ENCODE data around the gene SRPK1. TPM values are rescaled to one million over a fixed set of nuclear protein-coding genes. Genes with fewer than 3 reads are reported as not detected.

The SRPK1 gene
- total RNA-seq, 2 donors from 2014 or later = 19.2 to 23.1 TPM

GRCh38 chr6:35906499-35906846 lies 14.4 kb downstream of the SRPK1 start:
- no peak for ATAC-seq
- DNase-seq = no peak
- intact Hi-C loops (cut with DNase I) = no loop called here

- DNase-seq = no peak
- ATAC-seq = no peak
- intact Hi-C loops (cut with DNase I) = no loop called here
Measured at GRCh38 chr6:35905841-35906498, 14.9 kb downstream of the SRPK1 start.

- intact Hi-C loops (cut with DNase I) = no loop called here
- no peak for ATAC-seq
- no peak for DNase-seq
Measured at GRCh38 chr6:35905141-35905785, 15.6 kb downstream of the SRPK1 start.

- DNase-seq (no peak), ATAC-seq (no peak)
- intact Hi-C loops (cut with DNase I) = no loop called here
Measured at GRCh38 chr6:35903679-35904078, 17.2 kb downstream of the SRPK1 start.

DNA sequence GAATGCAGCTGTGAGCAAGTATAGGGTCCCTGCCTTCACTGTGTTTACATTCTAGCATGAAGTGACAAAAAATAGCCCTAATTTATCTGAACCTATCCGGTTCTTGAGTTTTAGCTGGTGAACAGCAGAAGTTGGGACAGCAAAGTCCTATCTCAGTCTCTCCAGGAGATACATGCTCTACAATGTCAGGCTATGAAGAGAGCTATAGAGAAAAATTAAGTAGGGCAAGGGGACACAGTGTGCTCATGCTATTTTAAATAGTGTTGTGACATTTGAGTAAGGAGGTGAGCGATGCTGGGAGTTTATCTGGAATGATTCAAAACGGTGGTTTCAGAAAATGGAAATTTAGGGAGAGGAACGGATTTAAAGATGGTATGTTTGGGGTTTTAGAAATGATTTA lies 20.4 kb downstream of the SRPK1 start:
- intact Hi-C loops (cut with DNase I) = no loop called here
- ATAC-seq (no peak), DNase-seq (no peak)

DNA sequence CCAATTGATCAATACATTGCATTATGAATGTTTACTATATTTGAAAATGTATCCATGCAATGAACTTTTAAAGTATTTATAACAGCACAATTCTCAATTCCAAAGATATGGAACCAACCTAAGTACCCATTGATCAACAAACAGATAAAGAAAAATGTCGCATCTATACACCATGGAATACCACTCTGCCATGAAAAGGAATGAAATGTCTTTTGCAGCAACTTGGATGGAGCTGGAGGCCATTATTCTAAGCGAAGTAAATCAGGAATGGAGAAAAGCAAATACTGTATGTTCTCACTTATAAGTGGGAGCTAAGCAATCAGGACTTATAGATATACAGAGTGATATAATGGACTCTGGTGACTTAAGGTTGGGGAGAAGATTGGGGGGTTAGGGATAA lies 22.9 kb downstream of the SRPK1 start:
- intact Hi-C loops (cut with DNase I) = no loop called here

GRCh38 chr6:35897486-35897885 lies 23.4 kb downstream of the SRPK1 start:
- DNase-seq (no peak), ATAC-seq (no peak)
- intact Hi-C loops (cut with DNase I) = no loop called here

More for the DNA sequence above, 22.9 kb downstream of the SRPK1 start:
- no peak for DNase-seq
- no peak for ATAC-seq

DNA sequence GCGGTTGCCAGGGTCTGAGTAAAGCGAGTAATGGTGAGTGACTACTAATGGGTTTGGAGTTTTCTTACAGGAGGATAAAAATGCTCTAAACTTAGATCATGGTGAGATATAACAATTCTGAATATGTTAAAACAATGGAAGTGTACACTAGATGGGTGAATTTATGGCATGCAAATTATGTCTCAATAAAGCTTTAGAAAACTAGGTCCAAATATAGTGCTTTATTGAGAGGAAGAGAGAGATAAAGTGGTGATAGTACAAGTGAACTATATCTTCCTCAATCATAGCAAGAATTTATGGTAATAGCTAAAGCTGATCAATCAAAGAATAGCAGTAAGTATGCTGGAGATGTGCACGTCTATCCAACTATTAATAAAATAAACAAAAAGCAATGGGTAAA lies 23.9 kb downstream of the SRPK1 start:
- DNase-seq (no peak), ATAC-seq (no peak)
- intact Hi-C loops (cut with DNase I) = no loop called here

DNA sequence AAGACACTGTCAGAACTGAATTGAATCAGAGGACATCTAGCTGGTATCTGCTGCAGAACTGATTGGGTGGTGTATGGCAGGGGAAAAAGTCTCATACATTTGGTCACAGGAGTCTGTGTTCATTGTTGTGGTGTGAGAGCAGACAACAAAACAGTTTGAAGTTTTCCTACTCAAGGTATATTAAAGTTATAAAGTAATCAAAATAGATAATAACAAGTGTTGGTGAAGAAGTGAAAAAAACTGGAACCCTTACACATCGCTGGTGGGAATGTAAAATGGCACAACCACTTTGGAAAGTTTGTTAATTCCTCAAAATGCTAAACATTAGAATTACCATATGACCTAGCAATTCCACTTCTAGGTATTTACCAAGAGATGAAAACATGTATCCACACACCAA lies 24.7 kb downstream of the SRPK1 start:
- no peak for ATAC-seq

DNA sequence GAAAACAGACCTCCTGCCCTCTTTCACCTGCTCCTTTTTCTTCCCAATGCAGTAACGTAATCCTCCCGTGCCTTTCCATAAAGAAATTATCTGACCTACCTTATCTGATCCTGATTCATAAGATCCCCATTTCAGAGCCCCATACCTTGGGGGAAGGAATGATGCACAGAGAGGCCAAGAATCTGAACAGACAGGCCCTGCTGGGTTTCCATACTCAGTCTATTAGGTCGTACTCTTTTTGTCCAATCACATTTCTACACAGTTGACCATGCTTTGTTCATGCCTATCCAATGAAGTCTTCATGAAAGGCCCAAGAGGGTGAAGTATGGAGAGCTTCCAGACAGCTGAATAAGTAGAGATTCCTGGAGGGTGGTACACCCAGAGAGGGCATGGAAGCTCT lies 25.3 kb downstream of the SRPK1 start:
- no peak for DNase-seq
- ATAC-seq = no peak
- intact Hi-C loops (cut with DNase I) = no loop called here

More for the DNA sequence above, 24.7 kb downstream of the SRPK1 start:
- DNase-seq = no peak
- intact Hi-C loops (cut with DNase I) = no loop called here

DNA sequence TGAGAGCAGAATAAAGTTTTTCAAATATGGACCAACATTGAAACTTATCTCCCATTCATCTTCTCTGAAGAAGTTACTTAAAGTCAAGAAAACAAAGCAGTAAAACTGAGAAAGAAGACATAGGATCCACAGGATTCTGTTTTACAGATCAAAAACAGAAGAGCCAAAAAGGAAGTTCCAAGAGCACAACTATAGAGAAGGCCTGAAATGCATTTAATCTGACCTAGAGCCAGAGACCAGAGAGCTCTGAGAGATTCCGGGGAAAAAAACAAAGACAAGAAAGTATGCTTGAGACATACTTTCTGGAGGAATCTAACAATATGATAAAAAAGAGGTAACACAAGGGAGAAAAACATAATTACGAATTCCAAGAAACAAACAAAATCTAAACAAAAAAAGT lies 26.1 kb downstream of the SRPK1 start:
- intact Hi-C loops (cut with DNase I) = no loop called here
- DNase-seq = no peak
- ATAC-seq = no peak

DNA sequence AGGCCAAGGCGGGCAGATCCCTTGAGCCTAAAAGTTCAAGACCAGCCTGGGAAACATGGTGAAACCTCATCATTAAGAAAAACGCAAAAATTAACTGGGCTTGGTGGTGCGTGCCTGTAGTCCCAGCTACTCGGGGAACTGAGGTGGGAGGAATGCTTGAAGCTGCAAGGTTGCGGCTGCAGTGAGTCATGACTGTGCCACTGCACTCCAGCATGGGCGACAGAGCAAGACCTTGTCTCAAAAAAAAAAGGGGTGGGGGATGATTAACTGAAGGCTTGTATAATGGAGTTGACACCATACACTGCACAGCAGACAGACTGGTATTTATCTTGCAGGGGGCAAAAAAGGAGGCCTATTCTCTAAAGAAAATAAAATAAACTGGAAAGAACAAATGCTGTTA lies 27.7 kb downstream of the SRPK1 start:
- intact Hi-C loops (cut with DNase I) = no loop called here
- no peak for ATAC-seq
- DNase-seq = no peak

DNA sequence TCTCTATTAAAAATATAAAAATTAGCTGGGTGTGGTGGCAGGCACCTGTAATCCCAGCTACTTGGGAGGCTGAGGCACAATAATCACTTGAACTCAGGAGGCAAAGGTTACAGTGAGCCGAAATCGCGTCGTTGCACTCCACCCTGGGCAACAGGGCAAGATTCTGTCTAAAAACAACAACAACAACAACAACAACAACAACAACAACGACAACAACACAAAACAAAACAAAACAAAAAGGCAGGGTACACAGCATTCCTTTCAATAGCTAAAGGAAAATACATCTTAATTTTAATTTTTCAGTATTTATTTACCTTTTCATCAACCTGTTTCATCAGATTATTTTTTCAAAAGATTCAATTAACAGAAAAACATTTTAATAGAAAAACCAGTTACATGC lies 28.4 kb downstream of the SRPK1 start:
- ATAC-seq (no peak), DNase-seq (no peak)
- intact Hi-C loops (cut with DNase I) = no loop called here

DNA sequence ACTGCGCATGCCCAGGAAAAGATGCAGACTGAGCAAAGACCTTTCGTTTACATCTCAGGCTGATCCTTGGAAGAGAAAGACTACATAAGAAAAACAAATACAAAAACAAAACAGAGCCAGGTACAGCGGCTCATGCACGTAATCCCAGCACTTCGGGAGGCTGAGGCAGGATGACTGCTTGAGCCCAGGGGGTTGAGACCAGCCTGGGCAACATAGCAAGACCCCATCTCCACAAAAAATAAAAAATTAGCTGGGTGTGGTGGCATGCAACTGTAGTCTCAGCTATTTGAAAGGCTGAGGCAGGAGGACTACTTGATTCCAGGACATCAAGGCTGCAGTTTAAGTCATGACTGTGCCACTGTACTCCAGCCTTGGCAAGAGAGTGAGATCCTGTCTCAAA lies 41.7 kb downstream of the SRPK1 start:
- intact Hi-C loops (cut with DNase I) = no loop called here

DNA sequence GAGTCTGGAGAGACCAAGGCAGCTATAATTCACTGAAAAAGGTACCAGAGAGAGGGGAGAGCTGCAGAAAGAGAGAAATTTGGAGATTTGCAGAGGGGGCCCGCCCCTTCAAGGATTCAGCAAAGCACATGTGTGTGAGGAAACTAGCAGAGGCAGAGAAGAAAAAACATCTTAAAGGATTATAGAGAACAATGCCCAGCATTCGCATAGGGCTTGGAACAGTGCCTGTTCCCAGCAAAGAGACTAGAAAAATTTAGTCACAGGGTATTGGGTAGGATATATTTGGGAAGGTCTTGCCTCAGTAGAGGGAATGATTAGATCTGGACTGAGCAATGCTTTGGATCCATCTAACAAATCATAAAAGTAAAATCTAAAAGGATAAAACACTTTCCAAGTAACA lies 44.0 kb downstream of the SRPK1 start:
- no peak for DNase-seq
- intact Hi-C loops (cut with DNase I) = no loop called here
- no peak for ATAC-seq

More for the DNA sequence above, 41.7 kb downstream of the SRPK1 start:
- DNase-seq (no peak), ATAC-seq (no peak)

DNA sequence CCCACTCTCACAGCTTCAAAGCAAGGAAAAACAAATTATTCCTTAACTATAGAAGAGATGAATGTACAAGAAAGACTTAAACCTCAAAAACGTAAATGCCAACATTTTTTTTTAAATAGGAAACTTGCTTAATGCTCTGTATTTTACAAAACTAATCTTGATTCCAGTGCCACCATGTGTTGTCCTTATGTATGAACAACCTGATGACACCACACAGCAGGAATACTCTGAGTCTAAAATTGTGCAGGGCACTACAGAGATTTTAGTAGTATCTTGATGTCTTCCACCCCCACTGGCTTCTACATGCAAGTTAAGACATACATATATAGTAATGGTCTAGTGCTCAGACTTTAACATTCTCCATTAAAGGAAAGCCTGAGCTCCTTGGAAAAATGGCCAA lies 46.2 kb downstream of the SRPK1 start:
- no peak for DNase-seq
- intact Hi-C loops (cut with DNase I) = no loop called here
- ATAC-seq = no peak

GRCh38 chr6:35859367-35859766 lies 61.5 kb downstream of the SRPK1 start:
- ATAC-seq (no peak), DNase-seq (no peak)
- intact Hi-C loops (cut with DNase I) = no loop called here

GRCh38 chr6:35857853-35858252 lies 63.0 kb downstream of the SRPK1 start:
- no peak for DNase-seq
- intact Hi-C loops (cut with DNase I) = no loop called here
- ATAC-seq = no peak

- ATAC-seq (no peak), DNase-seq (no peak)
- intact Hi-C loops (cut with DNase I) = no loop called here
Measured at GRCh38 chr6:35856250-35856649, 64.6 kb downstream of the SRPK1 start.

- DNase-seq (no peak), ATAC-seq (no peak)
- intact Hi-C loops (cut with DNase I) = no loop called here
Measured at GRCh38 chr6:35852994-35853393, 67.9 kb downstream of the SRPK1 start.

DNA sequence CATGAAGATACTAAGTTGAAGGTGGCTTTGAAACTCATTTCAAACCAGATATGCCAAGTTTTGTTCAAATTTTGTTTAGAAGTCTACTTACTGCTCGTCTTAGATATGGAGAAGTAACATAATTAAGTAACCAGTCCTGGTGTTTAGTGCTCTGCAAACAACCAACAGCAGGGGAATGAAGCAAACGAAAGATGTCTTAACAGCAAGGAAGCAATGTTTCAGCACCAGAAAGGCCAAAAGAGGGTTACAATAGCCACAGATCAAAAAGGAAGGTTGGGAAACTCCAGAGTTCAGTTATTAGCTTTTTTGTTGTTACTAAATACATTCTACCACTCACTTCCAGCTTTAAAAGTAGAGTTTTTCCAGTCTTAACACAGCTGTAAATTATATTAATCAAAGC lies 70.7 kb downstream of the SRPK1 start:
- DNase-seq = no peak
- intact Hi-C loops (cut with DNase I) = no loop called here
- ATAC-seq = no peak

Measured in left cardiac atrium (tissue), 4 donors.